GM19099 (cell line): Measurements from ENCODE around the gene ZFYVE19.

ENCODE experiments used
- POLR2A ChIP-seq: IDR thresholded peaks from 3 replicates; pipeline ENCODE4 v1.6.1; 2011; ENCODE audit warnings: low read depth; ENCODE audit not compliant: insufficient read length; ENCODE audit errors: extremely low read depth

Gene ZFYVE19

GRCh38 chr15:40823572-40824343 lies 16.9 kb downstream of the ZFYVE19 start:
- no peak for TF ChIP-seq POLR2A

GRCh38 chr15:40825661-40826422 lies 19.0 kb downstream of the ZFYVE19 start:
- TF ChIP-seq POLR2A = no peak

GRCh38 chr15:40826423-40827075 lies 19.7 kb downstream of the ZFYVE19 start:
- TF ChIP-seq POLR2A = no peak

- TF ChIP-seq POLR2A = no peak
Measured at GRCh38 chr15:40828447-40829036, 21.7 kb downstream of the ZFYVE19 start, which contains the start of gene PPP1R14D. PPP1R14D (minus strand) TSS chr15:40828708; CDS start chr15:40828641, 67 bp downstream.

- no peak for TF ChIP-seq POLR2A
Measured at GRCh38 chr15:40829115-40829514, 22.2 kb downstream of the ZFYVE19 start.

GRCh38 chr15:40830884-40831283 lies 24.0 kb downstream of the ZFYVE19 start:
- no peak for TF ChIP-seq POLR2A

- no peak for TF ChIP-seq POLR2A
Measured at GRCh38 chr15:40831861-40832260, 25.0 kb downstream of the ZFYVE19 start.

- no peak for TF ChIP-seq POLR2A
Measured at GRCh38 chr15:40832903-40833302, 26.0 kb downstream of the ZFYVE19 start.

- no peak for TF ChIP-seq POLR2A
Measured at GRCh38 chr15:40836020-40836419, 29.1 kb downstream of the ZFYVE19 start.

GRCh38 chr15:40838756-40839155 lies 31.9 kb downstream of the ZFYVE19 start:
- TF ChIP-seq POLR2A = no peak

- TF ChIP-seq POLR2A = no peak
Measured at GRCh38 chr15:40841741-40842140, 34.9 kb downstream of the ZFYVE19 start.

- TF ChIP-seq POLR2A = no peak
Measured at GRCh38 chr15:40843261-40843884, 36.5 kb downstream of the ZFYVE19 start.

- TF ChIP-seq POLR2A = no peak
Measured at GRCh38 chr15:40843885-40844695, 37.2 kb downstream of the ZFYVE19 start, which contains the start of gene SPINT1. SPINT1 (plus strand) TSS chr15:40844048; CDS start chr15:40844555, 507 bp downstream.

- TF ChIP-seq POLR2A = no peak
Measured at GRCh38 chr15:40844696-40845030, 37.8 kb downstream of the ZFYVE19 start.
